Testis (tissue), 2 donors: ENCODE measurements around the gene PHACTR3.

Source experiments
- POLR2A ChIP-seq: fragments of 450-650 bp; IDR thresholded peaks from one replicate; pipeline ENCODE4 v1.6.1; 2017; ENCODE audit warnings: antibody characterized with exemption, mild to moderate bottlenecking, moderate library complexity
- TF ChIP-seq, protein P1 (sequence below), 3 experiments: fragments of 450-650 bp in 2 of 3; fragments of 200-600 bp in 1 of 3; sonication (generic) in 1 of 3; IDR thresholded peaks; one replicate each; pipeline ENCODE4 v1.5.1; 2016 to 2019; ENCODE audit warnings: antibody characterized with exemption in 3 of 3, mild to moderate bottlenecking in 2 of 3, moderate library complexity in 1 of 3

DNA sequence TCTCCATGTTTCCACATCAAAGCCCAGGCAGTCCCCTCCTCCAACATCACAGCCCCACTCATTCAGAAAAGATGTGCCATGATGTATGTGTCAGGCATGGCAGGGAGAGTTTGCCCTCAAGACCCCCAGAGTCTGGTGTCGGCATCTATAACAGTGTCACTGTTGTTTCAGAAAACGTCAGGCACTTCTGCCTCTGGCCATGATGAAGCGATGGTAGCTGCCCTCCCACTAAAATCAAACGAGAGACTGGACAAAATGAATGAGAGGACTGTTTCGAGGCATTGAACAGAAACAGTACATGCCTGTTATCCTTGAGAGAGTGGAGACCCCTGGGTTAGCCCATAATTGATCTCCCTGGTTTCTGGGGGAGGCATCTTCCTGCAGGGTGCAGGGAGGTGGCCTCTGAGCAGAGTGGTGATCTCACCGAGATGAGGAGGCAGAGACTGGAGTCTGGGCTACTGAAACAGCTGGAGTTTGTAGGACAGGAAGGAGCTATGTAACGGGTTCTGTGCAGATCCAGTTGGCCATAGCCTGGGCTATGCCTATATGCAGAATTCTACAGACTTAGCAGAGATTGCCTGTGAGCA lies 184.6 kb downstream of the PHACTR3 start:
- TF ChIP-seq, protein P1, sequence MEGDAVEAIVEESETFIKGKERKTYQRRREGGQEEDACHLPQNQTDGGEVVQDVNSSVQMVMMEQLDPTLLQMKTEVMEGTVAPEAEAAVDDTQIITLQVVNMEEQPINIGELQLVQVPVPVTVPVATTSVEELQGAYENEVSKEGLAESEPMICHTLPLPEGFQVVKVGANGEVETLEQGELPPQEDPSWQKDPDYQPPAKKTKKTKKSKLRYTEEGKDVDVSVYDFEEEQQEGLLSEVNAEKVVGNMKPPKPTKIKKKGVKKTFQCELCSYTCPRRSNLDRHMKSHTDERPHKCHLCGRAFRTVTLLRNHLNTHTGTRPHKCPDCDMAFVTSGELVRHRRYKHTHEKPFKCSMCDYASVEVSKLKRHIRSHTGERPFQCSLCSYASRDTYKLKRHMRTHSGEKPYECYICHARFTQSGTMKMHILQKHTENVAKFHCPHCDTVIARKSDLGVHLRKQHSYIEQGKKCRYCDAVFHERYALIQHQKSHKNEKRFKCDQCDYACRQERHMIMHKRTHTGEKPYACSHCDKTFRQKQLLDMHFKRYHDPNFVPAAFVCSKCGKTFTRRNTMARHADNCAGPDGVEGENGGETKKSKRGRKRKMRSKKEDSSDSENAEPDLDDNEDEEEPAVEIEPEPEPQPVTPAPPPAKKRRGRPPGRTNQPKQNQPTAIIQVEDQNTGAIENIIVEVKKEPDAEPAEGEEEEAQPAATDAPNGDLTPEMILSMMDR (IDR thresholded peaks at IDR 0.05) = no peak
- no peak for TF ChIP-seq POLR2A
